Measurements from ENCODE around the gene MYLK3.

MYLK3 gene

DNA sequence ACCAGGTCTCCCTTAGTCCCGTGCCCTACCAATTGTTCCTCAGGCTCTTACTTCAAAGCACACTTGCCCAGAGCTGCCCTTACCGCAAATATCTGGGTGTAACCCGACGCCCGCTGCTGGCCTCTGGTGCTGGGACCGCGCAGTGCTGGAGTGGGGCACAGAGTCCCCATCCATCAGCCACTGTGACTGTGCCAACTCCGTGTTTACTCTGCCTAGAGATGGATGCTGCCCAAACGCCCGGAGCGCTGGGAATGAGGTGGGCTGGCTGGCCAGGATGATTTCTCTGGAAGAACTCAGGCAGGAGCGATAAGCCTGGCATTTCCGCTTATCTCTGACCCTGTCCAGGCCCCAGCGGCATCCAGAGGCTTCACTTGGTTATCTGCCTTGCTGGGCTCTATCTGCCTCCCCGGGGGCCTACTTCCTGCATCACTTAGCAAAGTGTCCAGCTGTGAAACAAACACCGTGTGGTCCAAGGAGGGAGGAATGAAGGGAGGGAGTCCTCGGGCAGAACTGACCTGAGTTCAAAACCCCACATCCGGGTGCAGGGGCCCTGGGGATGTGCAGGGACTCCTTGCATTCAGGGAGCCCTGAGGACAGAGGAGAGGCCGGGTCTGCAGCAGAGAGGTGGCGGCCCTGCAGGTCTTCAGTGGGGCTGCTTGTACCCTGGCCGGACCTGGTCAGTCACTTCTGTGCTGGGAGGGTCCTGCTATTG lies 9.4 kb upstream of the MYLK3 start:
- DNase-seq: no peak

DNA sequence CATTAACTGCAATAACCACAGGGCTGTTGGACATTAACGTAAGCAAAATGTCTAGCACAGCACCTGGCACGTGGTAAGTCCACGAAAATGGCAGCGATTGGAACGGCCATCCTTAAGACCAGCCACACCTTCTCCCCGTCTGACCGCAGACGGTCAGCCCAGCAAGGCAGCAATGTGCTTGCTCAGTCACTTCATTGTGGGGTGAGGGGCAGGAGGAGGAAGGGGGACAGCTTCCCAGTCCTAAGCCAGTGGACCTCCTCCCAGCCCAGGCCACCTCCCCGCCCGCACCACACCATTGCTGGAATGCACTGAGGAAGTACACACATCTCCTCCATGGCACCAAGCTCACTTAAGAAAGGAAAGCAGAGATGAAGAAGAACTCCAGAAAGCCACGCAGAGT lies 8.6 kb upstream of the MYLK3 start:
- no peak for DNase-seq

DNA sequence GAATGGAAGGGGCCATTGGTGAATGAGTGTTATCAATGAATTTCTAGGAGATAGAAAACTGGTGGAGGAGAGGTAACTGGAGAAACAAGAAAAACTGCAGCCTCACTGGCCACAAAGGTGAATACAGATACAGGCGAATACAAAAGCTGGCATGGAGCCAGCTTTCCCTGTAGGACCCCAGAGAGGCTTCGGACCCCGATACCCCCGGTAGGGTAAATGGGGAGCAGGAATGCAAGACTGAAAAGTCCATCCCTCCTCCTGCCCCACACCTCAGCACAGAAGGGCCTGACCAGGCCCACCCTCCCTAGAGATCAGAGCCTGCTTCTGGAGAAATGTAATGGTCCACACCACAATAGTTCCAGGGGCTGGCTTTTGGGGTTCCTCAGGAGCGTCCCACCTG lies 4.9 kb upstream of the MYLK3 start:
- no peak for DNase-seq

DNA sequence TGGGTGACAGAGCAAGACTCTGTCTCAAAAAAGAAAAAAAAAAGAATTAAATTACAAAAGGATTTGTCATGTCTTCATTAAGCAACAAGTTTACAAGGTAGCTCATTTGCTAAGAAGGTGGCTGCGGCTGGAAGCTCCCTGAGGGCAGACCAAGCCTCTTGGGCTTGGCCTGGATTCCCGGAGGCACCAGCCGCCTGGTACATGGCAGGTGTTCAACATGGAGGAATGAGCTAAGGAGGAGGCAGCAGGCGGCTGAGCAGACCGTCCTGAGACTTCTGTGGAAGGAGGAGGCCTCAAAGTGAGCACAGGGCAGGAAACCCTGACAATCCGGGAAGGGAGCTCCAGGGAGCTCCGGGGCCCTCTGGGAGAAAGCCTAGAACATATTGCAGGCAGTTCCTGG lies 3.2 kb upstream of the MYLK3 start:
- DNase-seq: no peak

DNA sequence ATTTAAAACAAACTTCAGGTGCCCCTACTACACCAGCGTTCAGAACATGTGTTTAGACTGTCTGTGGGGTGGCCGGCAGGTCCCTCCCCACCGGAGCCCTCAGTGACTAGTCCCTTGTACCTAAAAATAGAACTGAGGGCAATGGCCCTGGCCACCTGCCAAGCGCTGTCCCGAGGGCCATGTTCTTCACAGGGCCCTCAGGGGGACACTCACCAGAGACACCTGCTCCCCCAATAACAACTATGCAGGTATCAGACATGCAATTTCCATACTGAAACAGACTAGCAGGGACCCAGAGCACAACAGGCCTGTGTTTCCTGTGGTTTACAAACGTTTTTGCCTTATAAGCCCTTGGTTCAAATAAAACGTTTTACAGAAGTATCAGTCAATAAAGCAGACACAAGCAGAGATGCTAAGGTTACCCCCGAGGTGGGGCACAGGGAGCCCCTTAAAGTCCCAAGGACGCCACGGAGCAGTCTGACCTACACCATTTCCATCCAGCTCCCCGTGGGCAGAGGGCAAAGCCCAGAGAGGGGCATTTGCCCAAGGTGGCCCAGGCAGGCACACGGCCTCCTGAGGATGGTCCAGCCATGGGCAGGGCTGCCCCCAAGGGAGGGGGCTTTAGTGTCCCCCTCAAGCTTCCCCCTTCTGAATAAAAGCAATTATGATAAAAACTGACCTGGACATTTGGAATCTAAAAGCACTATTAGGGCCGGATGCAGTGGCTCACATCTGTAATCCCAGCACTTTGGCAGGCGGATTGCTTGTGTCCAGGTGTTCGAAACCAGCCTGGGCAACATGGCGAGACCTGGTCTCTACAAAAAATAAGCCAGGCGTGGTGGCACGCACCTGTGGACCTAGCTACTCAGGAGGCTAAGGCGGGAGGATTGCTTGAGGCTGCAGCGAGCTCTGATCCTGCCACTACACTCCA lies 896 bp upstream of the MYLK3 start:
- DNase-seq: no peak

DNA sequence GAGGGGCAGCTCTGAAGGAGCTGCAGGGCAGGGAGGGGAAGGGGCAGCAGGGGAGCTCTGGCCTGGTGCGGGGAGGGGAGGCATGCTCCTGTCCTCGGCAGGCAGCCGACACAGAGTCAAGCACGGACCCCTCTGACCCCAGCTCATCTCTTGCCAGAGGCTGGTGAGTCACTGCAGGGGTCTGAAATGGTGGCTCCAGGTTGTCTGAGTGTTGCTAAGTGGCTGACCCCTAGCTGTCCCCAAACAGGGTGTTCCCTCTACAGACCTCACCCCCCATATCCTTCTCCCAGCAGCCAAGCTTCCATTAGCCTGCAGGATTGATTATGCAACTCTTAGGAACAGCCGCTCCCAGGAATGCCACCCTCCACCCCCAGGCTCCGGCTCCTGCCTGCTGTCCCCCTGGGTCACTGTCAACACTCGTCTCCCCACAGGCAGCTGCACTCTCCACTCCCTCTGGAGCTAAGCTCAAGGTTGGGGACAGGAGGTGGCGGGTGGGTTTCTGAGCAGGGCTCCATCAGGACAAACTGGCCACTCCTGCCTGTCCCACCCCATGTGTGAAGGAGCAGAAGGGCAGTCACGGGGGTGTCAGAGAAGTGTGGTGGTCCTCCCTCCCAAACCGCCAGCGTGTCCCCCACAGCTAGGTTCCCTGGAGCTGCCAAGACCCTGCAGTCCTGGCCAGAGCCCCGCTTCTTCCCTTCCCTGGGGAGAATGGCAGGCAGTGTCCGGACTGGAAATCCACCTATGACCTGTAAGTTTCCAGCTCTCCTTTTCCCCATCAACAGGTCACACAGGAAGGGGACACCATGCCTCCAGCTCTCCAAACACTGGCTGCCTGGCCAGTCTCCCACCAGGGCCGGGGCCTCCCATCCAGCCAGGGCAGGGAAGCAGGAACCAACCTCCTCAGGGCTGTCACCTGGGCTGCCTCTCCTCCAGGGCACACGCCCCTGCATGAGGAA lies 1.0 kb downstream of the MYLK3 start:
- DNase-seq: no peak

DNA sequence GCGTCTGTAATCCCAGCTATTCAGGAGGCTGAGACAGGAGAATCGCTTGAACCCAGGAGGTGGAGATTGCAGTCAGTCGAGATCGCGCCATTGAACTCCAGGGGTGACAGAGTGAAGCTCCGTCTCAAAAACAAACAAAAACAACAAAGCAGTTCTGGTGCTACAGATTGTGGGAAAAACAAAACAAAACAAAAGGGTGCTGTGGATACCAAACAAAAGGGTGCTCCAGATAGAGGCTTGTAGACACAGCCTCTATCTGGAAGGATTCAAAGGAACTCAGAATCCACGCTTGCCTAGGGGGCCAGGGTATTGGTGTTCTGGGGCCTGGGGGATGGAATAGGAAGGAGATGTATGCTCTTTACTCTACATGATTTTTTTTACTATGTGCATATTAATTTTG lies 2.5 kb downstream of the MYLK3 start:
- no peak for DNase-seq

DNA sequence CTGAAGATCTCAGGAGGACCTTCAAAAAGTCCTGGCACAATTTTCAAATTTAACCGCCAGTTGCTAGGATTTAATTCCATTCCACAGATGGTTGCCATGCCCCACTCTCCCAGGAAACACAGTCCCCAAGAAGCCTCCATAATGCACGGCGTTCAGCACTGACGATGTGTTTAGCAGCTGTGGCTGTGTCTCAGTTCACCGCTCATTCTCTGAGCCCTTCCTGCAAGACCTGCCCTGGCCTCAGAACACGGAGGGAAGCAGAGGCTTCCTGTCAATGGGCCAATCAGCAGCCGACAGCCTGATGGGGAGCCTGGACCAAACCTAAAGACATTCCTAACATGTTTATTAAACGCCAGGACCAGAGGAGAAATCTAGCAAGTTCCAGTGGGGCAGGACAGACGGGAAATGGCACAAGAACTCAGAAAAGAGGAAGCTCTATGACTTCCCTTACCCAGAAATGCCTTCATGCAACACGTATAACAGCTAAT lies 4.9 kb downstream of the MYLK3 start:
- peak; percentile 72 for DNase-seq

DNA sequence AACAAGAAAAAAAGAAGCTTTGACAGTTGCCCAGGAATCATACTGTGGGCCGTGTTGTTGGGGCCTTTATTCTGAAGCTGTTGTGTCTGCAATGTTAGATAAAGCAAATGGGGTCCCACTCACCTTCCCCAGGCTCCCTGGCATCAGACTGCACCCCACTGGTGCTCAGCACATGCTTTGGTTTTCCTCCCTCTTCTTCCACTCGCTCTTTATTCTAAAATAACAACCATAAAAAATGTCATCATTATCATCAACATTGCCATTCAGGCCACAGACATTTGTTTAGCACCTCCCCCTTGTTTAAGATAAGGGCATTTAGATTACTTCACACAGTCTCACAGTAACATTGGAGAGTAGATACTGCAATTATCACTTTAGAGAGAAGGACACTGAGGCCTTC lies 8.2 kb downstream of the MYLK3 start:
- DNase-seq: no peak

DNA sequence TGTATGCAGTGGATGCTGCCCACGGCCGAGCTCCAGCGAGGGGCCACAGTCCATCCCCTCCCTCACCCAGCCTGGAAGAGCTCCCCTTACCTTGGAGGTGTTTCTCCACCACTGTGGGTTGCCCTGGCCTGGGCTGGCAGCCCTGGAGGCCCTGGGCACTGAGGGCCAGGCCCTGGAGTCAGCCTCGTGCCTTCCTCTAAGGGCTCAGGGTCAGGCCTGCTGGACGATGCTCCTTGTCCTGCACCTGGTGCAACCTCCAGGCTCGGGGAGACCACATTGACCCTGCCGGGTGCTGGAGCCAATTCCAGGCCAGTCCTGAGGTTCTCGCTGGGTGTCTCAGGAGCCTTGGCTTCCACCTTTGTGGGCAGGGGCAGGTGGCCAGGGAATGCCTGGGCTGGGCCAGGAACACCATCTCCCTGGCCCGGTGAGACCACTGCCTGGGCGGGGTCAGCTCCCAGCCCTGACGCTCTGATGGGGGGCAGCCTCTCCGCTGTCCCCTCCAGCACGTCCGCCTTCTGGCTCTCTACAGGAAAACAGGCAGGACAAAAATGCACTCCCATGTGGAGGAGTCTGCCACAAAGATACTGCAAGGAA lies 10.4 kb downstream of the MYLK3 start:
- DNase-seq: no peak

DNA sequence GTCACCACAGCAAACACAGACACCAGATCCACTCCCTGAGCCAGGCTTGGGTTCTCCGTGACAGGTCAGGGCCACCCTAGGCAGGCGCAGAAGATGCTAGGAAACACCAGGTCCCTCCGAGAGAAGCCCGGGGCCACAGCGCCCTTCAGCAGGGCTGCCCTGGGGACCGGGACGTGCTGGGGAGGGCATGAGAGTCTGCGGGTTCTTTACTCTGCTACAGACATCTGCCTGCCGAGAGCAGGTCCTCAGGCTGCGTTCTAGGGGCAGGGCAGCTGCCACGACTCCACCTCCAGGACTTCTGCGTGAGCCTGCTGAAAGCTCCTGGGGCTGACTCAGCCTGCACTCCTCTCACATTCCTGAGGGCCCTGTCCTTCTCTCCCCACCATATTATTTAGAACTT lies 11.4 kb downstream of the MYLK3 start:
- no peak for DNase-seq

DNA sequence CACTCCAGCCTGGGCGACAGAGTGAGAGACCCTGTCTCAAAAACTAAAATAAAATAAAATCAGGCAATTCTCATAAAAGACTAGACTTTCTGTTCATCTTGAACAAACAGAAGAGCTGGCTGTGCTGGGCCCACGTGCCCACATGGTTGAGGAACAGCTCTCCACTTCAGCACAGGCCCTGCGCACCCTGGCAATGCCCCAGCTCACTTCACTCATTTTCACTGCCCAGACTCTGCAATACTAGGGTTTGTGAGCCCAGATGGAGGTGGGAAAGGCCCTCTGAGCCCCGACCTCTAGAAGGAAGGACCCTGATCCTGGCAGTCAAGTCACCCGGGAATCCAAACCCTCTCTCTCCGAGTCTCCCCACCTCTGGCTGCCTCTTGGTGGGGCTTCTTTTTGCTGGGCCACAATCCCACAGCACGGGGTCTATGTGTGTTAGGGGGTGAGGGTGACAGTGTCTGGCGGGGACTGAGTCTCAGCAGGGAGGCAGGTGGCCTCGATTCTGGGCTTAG lies 14.8 kb downstream of the MYLK3 start:
- no peak for DNase-seq

DNA sequence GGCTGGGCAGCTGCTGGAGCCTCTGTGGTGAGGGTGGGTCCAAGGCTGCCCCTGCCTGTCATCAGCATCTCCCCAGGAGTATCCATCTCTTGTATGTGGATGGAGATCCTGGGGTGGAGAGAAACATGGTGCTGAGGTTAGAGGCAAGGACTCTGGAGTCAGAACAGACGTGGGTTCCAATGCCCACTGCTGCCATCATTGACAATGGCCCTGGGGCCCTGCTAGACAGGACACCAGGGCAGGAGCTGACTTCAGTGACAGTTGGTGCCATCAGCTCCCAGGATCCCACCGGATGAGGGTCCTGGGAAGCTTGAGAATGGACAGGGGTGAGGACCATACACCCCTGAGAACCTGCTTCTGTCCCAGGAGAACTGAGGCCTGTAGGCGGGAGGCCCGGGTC lies 15.6 kb downstream of the MYLK3 start:
- no peak for DNase-seq

DNA sequence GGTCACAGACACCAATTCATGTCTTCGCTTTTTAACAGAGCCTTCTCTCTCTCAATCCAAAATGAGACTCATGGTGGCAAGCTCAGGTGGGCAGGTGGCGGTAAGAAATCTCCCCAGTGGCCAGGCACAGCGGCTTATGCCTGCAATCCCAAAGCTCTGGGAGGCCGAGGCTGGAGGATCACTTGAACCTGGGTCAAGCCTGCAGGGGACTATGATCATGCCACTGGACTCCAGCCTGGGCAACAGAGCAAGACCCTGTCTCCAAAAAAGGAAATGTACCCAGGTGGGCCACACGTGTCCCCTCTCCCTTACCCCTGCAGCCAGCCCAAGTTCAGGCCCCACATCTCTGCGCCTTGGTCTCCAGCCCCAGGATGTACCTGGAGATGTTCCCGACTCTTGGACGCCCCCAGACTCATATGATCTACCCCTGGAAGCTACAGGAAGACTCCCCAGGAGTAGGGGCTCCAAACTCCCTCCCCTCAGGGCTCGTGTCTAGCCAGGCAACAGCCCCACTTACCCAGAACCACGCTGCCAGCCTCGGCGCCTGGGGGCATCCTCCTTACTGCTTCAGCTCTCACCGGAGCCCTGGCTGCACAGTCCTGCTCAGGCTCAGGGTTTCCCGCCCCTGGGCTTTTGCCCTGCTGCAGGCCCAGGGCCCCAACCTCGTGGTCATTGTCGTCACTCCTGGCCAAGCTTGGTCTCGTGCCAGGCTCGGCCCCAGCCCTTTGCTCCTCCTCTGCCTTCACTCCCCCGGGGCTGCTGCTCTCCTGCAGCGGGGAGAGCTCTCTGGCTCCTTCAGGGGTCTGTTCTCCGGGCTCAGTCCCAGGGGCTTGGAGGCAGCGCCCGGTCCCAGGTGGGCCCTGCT lies 16.2 kb downstream of the MYLK3 start:
- DNase-seq: no peak

DNA sequence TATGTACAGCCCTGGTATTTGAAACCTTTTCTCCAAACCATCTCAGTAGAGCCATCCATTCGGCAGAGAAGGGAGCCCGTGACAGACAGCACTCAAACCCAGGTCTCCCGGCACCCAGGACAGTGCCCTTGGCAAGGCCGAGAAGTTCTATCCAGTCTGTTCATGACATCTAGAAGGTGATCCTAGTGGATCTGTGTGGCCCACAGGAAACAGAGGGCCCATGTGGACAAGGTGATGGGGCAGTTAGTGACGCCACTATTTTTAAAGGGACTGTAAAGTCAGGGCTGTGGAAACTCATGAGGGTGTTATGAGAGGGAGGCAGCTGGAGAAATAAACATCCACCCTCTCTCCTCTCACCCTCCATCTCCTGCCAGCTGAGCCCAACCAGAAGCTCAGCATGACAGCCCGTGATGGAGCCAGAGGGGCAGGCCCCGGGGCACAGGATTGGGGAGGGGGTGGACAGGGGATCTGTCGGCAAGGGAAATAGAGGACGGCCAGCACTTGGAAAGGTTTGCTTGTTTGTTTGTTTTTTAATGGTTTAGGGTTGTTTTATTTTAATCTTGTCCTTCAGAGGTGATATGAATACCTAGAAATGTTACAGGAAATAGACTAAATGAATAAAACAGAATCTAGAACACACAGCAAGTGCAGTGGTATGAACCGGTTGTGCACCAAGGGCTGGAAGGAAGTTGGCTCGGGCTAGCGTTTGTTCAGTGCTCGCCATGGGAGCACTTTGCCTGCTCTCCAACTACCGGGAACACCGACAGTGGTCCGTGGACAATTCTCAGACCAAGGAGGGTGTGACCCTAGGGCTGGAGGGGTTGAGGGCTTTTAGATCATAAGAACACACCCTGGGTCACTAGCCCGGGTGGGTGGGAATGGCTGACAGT lies 17.1 kb downstream of the MYLK3 start:
- no peak for DNase-seq

DNA sequence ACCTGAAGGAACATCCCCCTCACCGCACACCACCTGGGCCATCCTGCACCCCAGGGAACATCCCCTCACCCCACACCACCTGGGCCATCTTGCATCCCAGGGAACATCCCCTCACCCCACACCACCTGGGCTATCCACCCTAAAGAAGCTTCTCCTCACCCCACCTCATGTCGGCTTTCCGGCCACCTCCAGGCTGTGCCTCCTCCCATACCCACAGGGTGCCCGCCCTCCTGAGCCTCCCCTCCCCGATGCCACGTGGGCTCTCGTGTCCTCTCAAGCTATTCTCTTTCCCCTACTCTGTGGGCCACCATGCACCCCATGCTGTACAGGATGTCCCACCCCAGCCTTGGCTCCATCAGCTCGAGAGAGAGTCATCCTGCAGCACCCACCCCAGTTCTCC lies 18.0 kb downstream of the MYLK3 start:
- DNase-seq: no peak

DNA sequence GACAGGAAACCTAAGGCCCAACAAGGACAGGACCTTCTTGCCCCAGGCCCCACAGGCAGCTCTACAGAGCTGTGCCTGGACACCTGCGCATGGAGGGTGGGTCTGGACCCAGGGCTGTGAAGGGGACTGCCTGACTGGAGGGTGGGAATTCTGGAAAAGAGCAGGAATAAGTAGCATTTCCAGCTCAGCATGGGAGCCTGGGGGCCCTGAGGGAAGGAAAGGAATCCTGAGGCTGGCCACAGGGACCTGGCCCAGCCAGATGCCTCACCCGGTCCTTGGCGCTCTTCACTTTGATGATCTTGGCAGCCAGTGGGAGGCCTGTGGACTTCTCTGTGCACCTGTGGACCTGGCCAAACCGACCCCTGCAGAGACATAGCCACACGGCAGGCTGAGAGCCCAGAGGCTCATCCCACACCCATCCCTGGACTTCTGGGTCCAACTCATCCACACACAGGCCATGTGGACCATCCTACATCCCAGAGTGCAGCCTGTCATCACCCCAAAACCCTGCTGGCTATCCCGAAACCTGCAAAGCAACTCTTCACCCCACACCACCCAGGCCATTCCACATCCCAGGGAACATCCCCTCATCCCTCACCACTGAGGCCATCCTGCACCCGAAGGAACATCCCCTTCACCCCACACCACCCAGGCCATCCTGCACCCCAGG lies 18.7 kb downstream of the MYLK3 start:
- no peak for DNase-seq

DNA sequence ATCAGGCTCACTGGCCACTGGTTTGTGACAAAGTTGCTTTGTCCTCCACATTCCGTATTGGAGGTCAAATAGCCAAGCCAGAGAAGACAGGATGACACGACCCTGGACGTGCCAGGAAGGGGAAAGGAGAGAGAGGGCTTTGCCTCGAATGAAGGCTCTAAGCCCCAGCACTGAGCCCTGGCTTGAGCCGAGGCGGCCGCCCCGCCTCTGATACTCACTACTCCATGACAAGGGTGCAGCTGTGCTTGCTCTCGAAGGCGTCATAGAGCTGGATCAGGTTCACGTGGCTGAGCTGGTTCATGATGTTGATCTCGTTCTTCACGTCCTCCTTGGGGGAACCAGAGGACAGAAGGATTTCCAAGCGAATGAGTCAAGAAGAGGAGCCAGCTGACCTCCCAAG lies 19.3 kb downstream of the MYLK3 start:
- no peak for DNase-seq

DNA sequence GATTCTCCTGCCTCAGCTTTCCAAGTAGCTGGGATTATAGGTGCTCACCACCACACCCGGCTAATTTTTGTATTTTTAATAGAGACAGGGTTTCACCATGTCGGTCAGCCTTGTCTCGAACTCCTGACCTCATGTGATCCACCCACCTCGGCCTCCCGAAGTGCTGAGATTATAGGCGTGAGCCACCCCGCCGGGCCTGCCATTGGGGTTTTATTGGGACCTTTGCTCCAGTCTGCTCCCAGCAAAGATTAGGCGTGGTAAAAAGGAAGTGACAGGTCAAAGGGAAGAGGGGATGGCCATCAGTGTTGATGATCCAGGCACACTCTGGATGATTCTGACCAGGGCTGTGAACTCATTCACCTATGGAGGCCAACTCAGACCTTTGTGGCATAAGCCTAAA lies 20.5 kb downstream of the MYLK3 start:
- DNase-seq: no peak

DNA sequence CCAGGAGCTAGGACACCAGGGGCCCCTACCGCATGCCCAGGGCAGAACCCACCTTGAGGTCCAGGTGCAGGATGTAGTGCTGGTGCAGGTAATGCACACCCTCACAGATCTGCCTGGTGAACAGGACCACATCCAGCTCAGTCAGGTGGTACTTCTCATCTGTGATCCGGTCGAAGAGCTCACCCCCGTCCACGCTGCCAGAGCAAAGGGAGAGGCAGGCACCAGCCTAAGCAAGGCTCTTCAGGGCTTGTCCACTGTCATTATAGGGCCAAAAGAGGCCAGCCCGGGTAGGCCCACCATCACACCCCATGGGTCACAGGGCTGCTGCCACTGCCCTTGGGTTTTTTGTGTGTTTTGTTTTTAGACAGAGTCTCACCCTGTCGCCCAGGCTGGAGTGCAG lies 21.0 kb downstream of the MYLK3 start:
- DNase-seq: no peak

All from MV-4-11 (cell line).